Fibroblast of skin of scalp (primary cell): Measurements from ENCODE around the gene TBC1D23.
"Not testable (repeated sequence)": the region's sequence is repeated elsewhere in the genome, so short reads cannot be mapped to it uniquely, and the experiment has no call there.

Experiments
- DNase-seq: peaks from one replicate; pipeline ENCODE4 v3.0.0-alpha.2; 2013

The TBC1D23 gene

DNA sequence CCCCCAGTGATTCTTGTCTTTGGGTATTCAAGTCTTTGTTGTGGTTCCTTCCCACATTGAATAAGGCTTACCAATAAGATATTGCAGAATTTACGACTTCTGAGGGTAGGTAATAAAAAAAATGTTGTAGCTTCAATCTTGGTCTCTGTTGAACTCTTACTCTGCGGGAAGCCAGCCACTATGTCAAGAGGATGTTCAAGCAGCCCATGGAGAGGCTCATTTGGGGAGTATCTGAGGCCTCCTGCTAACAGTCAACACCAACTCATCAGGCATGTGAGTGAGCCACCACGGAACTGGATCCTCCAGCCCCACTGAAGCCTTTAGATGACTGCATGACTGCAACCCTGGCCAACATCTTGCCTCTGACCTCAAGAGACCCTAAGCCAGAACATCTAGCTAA is 3.2 kb upstream of the TBC1D23 start:
- peak; percentile 79 for DNase-seq

DNA sequence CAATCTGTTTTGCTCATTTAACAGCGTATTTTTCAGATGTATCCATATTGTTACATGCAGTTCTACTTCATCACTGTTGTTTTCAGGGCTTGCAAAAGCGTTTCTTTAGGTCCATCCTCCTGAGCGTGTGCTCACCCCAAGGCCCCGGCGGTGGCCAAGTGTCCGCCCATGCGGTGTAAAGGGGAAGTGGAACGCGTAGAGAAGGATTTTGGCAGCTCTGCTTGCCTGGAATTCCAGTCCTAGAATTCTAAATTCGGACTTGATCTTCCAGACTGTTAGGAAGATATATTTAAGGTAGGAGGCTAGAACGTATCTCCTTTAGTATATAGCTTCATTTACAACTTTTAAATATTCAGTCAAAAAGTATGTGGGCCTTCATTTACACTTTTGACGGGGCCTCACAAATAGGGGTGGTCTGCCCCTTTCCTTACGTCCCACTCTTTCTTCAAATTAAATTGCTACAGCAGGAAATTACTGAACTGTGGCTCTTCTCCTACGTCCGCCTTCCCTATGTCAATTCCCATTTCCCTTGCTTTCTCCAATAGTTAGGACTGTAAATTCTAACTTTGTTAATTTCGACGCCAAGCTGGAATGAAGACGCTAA is 609 bp upstream of the TBC1D23 start:
- peak; percentile 38 for DNase-seq

DNA sequence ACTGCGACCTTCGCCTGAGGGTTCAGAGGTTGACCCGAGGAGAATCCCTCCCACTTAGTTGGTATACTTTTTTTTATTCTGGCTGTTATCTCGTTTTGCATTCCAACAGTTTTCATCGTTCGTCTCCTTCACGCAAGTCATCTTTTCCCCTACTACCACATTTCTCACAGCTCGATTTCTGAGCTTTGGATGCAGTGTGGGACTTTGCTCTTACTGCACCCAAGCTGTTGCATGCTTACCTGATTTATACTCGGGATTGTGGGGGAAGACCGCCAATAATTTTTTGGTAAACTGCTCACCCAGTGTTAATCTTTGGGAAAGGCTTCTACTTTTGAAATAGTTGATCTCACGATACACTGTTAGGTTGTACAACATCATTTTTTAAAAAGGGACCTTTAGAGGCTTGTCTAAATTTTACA is 702 bp downstream of the TBC1D23 start:
- no peak for DNase-seq

DNA sequence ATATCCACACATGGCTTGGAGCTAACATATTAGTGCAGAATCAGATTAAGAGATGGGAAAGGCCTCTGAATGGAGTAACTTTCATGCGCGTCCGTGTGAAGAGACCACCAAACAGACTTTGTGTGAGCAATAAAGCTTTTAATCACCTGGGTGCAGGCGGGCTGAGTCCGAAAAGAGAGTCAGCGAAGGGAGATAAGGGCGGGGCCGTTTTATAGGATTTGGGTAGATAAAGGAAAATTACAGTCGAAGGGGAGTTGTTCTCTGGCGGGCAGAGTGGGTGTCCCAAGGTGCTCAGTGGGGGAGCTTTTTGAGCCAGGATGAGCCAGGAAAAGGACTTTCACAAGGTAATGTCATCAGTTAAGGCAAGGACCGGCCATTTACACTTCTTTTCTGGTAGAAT is 2.1 kb downstream of the TBC1D23 start:
- not testable (repeated sequence) for DNase-seq

DNA sequence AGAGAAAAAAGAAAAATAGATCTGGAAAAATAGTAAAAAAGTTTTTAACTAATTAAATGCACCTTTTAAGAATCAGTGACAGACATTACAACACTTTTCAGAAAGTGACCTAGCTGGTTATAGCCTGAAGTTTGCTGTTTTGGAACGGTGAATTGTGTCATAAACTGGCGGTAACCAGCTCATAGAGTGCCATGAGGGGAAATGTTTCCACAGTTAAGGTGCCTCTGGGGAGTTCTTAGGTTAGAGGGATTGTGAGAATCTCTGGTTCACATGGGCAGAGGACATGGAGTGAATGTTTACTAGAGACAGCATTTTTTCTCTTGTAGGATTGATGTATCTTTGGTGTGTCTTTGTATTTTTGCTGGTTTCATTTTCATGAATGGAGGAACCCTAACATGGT is 2.8 kb downstream of the TBC1D23 start:
- DNase-seq, result no peak

DNA sequence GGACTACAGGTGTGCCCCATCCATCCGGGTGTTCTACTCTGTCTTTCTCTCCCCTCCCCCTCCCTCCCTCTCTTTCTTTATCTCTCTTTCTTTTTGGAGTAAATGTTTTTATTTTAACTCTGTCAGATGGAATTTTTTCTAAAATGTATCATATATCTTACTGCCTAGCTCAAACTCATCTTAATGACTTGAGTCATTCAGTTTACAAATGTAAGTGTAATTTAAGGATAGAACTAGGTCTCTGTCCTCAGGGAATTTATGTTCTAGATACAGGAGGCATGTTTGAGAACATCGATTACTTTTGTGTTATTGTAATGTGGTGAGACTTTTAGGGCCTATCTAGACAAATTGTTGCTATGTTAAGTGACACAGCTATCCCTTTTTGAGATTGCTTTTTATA is 3.5 kb downstream of the TBC1D23 start:
- DNase-seq, result no peak

GRCh38 chr3:100265016-100265415 is 4.2 kb downstream of the TBC1D23 start:
- DNase-seq, result no peak

DNA sequence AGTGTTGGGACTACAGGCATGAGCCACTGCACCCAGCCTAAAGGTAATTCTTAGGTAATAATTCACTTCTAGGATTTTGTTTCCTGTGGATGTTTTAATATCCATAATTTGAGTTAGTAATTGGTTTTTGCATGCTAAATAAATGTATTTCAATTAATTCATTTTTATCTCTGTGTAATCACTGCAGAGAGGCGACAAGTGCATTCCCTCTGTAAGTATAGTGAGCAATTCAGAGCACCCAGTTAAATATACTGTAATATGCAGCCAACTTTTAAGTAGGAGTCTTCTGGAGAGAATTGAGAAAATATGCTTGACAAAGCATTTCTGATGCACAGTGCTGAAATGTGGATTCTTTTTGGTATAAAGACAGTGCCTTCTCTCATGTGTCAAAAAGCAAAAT is 5.7 kb downstream of the TBC1D23 start:
- DNase-seq, result no peak

GRCh38 chr3:100268156-100268555 is 7.4 kb downstream of the TBC1D23 start:
- DNase-seq, result peak; percentile 51

DNA sequence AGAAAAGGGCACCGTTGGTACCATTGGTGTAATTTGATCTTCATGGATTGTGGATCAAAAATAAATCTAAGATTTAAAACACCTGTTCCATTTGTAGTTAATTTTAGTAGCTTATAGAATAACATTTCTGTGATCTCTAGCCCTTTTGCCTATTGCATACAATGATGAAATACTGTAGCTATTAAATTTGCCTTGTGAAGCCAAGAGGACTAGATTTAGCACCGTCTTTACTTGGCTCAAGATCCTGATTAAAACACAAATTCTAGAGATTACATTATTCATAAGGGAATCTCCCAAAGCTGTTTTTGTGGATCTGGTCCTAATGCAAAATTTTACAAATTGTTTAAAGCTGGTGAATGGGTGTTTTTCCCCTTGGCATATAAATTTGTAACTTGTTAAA is 8.2 kb downstream of the TBC1D23 start:
- DNase-seq, result no peak

DNA sequence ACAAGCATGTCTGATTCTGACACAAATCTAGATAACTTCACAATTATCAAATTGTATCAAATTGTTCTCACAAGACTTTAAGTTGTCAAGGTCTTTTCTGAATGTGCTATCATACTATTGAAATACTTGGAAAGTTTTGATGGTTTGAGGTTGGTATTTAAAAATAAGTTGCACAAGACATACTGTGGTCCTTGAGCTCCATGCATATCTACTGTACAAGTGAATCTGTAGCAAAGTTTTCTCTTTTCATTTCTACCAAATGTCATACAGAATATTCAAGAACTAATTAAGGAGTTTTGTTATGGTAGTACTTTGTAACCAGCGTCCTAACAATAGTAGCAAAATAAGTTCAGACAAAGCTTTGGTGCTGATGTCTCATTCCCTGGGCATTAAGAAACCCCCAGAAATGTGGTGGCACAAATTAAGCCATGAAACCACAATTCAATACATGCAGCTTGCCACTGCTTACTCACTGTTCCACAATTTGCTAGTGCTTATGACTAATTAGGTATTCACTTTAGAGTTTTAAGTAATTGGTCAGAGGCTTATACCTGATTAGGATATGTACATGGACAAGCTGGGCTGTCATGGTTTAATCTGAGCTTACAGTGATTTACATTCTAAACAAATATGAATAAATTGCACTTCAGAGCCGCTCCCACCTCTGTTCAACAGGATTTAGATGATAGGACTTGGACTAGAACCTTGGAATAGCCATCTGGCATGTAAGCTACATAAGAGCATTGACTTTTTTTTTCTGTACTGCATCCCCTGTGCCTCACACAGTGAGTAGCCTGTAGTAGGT is 8.8 kb downstream of the TBC1D23 start:
- DNase-seq, result peak; percentile 94

- DNase-seq, result no peak
Measured at GRCh38 chr3:100270215-100270583, 9.4 kb downstream of the TBC1D23 start.

DNA sequence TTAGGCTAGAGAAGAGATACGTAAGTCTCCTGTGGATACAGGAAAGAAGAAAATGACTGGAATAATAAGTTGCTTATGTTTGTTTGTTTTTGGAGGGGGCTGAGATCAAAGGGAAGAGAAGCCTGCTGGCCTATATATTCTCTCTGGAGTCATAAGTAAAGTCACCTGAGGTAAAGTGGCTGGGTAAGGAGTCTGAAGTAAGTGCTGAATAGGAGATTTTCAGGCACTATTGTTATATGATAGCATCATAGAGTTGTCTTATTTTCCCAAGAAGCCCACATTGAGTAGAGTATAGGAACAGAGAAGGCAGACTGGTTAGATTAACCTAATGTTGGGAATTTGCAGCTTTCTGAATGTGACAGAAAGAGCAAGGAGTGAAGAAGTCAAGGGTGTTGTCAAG is 10.7 kb downstream of the TBC1D23 start:
- no peak for DNase-seq

DNA sequence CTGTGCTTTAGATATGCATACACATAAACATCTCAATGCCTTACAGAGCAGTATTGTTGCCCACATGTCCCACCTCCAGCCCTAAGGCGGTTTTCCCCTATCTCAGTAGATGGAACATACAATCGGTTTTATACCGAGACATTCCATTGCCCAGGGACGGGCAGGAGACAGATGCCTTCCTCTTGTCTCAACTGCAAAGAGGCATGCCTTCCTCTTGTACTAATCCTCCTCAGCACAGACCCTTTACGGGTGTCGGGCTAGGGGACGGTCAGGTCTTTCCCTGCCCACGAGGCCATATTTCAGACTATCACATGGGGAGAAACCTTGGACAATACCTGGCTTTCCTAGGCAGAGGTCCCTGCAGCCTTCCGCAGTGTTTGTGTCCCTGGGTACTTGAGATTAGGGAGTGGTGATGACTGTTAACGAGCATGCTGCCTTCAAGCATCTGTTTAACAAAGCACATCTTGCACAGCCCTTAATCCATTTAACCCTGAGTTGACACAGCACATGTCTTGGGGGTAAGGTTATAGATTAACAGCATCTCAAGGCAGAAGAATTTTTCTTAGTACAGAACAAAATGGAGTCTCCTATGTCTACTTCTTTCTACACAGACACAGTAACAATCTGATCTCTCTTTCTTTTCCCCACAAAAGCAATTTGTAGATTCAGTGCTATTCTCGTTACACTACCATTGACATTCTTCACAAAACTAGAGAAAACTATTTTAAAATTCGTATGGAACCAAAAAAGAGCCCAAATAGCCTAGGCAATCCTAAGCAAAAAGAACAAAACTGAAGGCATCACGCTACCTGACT is 12.2 kb downstream of the TBC1D23 start:
- not testable (repeated sequence) for DNase-seq

DNA sequence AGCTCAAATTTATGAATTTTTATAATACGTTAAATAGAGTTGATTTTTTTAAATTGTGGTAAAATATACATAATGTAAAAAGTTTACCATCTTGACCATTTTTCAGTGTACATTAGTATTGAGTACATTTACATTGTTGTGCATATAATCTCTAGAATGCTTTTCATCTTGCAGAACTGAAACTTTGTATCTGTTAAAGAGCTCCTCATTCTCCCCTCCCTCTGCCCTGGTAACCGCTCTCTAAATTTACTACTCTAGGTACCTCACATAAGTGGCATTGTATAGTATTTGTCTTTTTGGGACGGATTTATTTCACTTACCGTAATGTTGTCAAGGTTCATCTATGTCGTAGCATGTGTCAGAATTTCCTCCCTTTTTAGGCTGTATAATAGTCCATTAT is 13.6 kb downstream of the TBC1D23 start:
- no peak for DNase-seq

- no peak for DNase-seq
Measured at GRCh38 chr3:100277255-100277800, 16.5 kb downstream of the TBC1D23 start.

GRCh38 chr3:100278910-100279309 is 18.1 kb downstream of the TBC1D23 start:
- no peak for DNase-seq

GRCh38 chr3:100288288-100288894 is 27.6 kb downstream of the TBC1D23 start:
- DNase-seq, result no peak

- peak; percentile 13 for DNase-seq
Measured at GRCh38 chr3:100289339-100289738, 28.5 kb downstream of the TBC1D23 start.

DNA sequence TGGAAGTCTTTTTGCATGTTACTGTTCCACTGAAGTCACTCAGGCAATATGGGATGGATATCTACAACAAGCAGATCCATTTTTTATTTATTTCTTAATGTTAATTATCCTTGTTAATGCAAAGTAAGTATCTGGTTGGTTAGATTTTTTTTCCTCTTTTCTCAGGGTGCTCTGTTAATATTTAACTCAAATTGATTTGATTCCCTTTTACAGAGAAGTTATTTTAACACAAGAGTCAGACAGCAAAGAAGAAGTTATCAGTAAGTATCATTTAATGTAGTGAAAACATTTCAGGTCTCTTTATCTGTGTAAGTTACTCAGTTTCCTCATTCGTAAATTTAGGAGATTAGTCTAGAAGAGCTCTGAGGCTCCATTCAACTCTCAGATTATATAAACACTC is 34.3 kb downstream of the TBC1D23 start:
- DNase-seq, result no peak

GRCh38 chr3:100297784-100298183 is 37.0 kb downstream of the TBC1D23 start:
- DNase-seq, result no peak

DNA sequence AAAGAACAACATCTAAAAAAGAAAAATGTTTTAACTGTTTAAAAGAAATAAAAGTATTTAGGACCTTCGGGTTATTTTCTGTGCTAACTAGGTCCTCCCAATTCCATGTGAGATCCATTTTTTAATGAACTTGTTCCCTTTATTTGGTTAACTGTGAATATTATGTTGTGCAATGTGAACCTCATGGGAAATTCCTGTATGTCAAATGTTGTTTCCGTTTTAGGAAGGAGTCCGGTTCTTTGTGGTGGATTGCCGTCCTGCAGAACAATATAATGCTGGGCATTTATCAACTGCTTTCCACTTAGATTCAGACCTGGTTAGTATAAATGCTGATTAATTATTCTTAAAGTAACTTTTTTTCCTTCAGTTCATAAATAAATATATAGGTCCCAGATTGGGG is 38.2 kb downstream of the TBC1D23 start:
- DNase-seq, result no peak

DNA sequence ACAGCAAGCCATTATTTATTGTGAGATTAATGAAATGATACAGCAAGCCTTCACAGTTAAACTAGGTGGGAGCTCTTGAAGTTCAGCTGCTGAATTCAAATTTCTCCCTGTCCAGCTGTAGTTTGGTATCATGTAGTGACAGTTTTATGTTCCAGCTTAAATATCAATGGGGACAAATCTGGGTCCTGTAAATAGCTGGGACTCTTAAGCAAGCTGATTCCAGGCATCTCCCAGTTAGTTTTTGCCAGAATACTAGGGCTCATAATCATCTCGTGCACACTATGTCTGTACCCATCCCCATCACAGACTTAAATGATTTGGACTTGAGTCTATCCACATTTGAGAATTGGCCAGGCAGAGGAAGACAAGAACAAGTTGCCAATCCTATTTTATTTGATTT is 45.9 kb downstream of the TBC1D23 start:
- DNase-seq, result no peak
